ENCODE results near the gene TRMT6. TPM values are rescaled to one million over a fixed set of nuclear protein-coding genes. Genes with fewer than 3 reads are reported as not detected.

The TRMT6 gene
- total RNA-seq, 1 donor from 2014 or later, result 19.1 TPM

GRCh38 chr20:5947276-5947675, 3.1 kb downstream of the TRMT6 start:
- no peak for DNase-seq (ENCODE audit: low spot score)

- DNase-seq (ENCODE audit: low spot score), result no peak
Observed at GRCh38 chr20:5945963-5946362, 4.4 kb downstream of the TRMT6 start.

- no peak for DNase-seq (ENCODE audit: low spot score)
Observed at GRCh38 chr20:5938456-5939029, 11.8 kb downstream of the TRMT6 start.

GRCh38 chr20:5936238-5936637, 14.1 kb downstream of the TRMT6 start:
- no peak for DNase-seq (ENCODE audit: low spot score)

GRCh38 chr20:5935384-5935783, 14.9 kb downstream of the TRMT6 start:
- DNase-seq (ENCODE audit: low spot score), result no peak

- no peak for DNase-seq (ENCODE audit: low spot score)
Observed at GRCh38 chr20:5933802-5934436, 16.4 kb downstream of the TRMT6 start.

- DNase-seq (ENCODE audit: low spot score), result no peak
Observed at GRCh38 chr20:5932796-5933195, 17.5 kb downstream of the TRMT6 start.

- no peak for DNase-seq (ENCODE audit: low spot score)
Observed at GRCh38 chr20:5931411-5931810, 18.9 kb downstream of the TRMT6 start.

- DNase-seq (ENCODE audit: low spot score), result no peak
Observed at GRCh38 chr20:5928836-5929715, 21.3 kb downstream of the TRMT6 start.

- no peak for DNase-seq (ENCODE audit: low spot score)
Observed at GRCh38 chr20:5927749-5928462, 22.4 kb downstream of the TRMT6 start.

- no peak for DNase-seq (ENCODE audit: low spot score)
Observed at GRCh38 chr20:5925551-5925950, 24.8 kb downstream of the TRMT6 start.

GRCh38 chr20:5923493-5923892, 26.8 kb downstream of the TRMT6 start:
- no peak for DNase-seq (ENCODE audit: low spot score)

- no peak for DNase-seq (ENCODE audit: low spot score)
Observed at GRCh38 chr20:5920581-5920980, 29.8 kb downstream of the TRMT6 start.

- no peak for DNase-seq (ENCODE audit: low spot score)
Observed at GRCh38 chr20:5919626-5920544, 30.4 kb downstream of the TRMT6 start.

- no peak for DNase-seq (ENCODE audit: low spot score)
Observed at GRCh38 chr20:5918856-5919625, 31.3 kb downstream of the TRMT6 start.

- DNase-seq (ENCODE audit: low spot score), result no peak
Observed at GRCh38 chr20:5914859-5915258, 35.5 kb downstream of the TRMT6 start.

GRCh38 chr20:5913166-5913565, 37.2 kb downstream of the TRMT6 start:
- no peak for DNase-seq (ENCODE audit: low spot score)

- no peak for DNase-seq (ENCODE audit: low spot score)
Observed at GRCh38 chr20:5910186-5910585, 40.1 kb downstream of the TRMT6 start.

- no peak for DNase-seq (ENCODE audit: low spot score)
Observed at GRCh38 chr20:5908981-5909380, 41.4 kb downstream of the TRMT6 start.

- no peak for DNase-seq (ENCODE audit: low spot score)
Observed at GRCh38 chr20:5900908-5901307, 49.4 kb downstream of the TRMT6 start.
